ENCODE results near the gene CENPB.
A peak's percentile ranks its signal among the peaks of the same experiment; 100 is the strongest.
"Not testable (repeated sequence)": the region's sequence is repeated elsewhere in the genome, so short reads cannot be mapped to it uniquely, and the experiment has no call there.

The CENPB gene, protein sequence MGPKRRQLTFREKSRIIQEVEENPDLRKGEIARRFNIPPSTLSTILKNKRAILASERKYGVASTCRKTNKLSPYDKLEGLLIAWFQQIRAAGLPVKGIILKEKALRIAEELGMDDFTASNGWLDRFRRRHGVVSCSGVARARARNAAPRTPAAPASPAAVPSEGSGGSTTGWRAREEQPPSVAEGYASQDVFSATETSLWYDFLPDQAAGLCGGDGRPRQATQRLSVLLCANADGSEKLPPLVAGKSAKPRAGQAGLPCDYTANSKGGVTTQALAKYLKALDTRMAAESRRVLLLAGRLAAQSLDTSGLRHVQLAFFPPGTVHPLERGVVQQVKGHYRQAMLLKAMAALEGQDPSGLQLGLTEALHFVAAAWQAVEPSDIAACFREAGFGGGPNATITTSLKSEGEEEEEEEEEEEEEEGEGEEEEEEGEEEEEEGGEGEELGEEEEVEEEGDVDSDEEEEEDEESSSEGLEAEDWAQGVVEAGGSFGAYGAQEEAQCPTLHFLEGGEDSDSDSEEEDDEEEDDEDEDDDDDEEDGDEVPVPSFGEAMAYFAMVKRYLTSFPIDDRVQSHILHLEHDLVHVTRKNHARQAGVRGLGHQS

DNA sequence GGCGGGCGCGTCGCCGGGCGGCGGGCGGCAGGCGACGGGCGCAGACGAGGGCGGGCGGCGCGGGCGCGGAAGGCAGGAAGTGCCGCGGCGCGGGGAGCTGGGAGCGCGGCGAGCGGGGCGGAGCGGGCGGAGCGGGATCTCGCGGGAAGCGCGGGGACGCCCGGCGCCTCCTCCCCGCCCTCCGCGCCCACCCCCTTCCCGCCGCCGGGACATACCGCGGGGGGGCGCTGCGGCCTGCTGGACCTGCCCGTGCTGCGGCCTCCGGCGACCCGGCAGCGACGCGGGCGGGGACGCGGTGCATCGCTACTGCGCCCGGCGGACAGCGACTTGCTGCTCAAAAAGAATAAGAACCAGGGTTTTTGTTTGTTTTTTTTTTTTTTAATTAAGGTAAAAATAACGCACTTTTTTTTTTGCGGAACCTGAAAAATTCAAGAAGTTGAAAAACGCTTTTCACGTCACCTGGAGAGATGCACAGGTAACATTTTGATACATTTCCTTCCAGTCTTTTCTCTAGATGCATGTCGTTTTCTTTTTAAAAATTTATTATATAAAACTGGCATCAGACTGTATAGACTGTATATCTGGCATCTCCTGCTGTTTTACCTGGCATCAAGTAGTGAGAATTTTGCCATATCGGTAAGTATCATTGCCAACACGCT lies at the start of gene CENPB:
Gene CENPB (minus strand): TSS at position 76 of the 659 bp plus-strand sequence. CDS start 257 bp downstream, outside the sequence.
- DNase-seq (ENCODE audit: low read depth in 2 of 2) = peak; percentile 78 to 83

DNA sequence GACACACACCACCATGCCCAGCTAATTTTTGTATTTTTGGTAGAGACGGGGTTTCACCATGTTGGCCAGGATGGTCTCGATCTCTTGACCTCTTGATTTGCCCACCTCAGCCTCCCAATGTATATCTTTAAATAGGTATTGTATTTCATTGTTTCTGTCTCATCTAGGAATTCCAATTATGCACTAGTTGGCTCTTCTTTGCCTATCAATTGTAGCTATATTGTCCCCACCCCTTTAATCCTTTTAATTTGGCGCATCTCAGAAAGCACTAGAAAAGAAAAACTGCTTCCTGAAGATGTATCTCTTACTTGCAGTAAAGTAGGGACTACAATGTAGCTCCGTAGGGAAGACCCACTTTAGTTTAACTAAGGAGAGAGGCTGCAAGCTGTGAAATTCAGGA lies 49.6 kb upstream of the CENPB start:
- DNase-seq (ENCODE audit: low read depth in 2 of 2) = no peak

DNA sequence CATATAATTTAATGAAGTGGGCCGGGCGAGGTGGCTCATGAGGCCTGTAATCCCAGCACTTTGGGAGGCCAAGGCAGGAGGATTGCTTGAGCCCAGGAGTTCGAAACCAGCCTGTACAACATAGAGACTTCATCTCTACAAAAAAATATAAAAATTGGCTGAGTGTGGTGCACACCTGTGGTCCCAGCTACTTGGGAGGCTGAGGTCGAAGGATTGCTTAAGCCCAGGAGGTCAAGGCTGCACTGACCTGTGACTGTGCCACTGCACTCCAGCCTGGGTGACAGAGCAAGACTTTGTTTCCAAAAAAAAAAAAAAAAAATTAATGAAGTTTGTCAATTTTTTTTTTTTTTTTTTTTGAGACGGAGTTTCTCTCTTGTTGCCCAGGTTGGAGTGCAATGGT lies 43.4 kb upstream of the CENPB start:
- DNase-seq (ENCODE audit: low read depth in 2 of 2) = not testable (repeated sequence)

DNA sequence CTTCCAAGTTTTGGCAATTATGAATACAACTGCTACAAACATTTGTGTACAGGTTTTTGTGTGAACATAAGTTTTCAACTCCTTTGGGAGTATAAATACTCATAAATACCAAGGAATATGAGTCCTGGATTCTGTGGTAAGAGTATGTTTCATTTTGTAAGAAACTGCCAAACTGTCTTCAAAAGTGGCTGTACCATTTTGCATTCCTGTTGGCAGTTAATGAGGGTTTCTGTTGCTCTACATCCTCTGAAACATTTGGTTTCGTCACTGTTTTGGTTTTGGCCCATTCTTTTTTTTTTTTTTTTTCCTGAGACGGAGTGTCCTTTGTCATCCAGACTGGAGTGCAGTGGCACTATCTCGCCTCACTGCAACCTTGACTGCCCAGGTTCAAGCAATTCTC lies 42.3 kb upstream of the CENPB start:
- DNase-seq (ENCODE audit: low read depth in 2 of 2) = no peak

DNA sequence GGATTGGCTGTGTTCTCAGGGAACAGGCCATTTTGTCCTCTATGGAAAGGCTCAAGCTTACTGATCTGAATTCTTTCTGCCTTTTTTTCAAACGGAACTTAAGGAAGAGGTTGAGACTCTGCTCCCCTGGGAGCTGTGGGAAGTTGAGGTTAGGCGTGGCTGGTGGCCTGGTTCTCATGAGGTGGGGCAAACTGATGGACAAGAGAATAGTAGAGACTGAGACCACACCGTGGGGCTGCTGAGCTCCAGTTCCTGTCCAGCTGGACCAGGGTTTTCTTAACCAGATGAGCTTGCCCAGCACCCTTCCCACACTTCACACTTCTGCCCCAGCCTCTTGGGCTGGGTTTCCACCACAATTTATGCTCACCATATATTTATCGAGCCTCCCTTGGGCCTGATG lies 39.9 kb upstream of the CENPB start:
- DNase-seq (ENCODE audit: low read depth in 2 of 2) = no peak

DNA sequence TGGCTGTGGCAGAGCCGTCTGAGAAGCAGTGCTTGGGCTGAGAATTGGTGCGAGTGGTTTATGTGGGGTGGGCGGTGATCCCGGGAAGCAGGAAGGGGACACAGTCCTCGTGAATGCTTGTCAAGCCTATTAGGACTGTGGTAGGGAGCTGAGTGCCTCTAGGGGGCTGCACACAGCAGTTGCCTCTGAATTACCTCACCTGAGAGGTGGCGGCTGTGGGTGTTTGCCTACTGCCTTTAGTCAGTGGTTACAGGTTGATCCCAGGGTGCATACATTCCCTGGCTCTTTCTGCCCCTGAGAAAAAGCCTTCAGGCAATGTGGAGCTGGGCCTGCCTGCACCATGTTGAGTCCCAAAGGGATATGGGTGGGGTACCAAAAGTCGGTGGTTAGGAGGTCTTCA lies 39.0 kb upstream of the CENPB start:
- DNase-seq (ENCODE audit: low read depth in 2 of 2) = no peak

DNA sequence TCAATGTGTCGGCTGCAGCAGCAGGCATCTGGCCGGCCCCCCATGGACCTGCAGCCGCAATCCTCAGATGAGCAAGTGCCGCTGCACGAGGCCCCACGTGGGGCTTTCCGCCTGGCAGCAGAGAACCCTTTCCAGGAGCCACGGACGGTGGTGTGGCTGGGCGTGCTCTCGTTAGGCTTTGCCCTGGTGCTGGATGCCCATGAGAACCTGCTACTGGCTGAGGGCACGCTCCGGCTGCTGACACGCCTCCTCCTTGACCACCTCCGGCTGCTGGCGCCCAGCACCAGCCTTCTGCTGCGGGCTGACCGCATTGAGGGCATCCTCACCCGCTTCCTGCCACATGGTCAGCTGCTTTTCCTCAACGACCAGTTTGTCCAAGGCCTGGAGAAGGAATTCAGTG lies 37.3 kb upstream of the CENPB start:
- no peak for DNase-seq (ENCODE audit: low read depth in 2 of 2)

DNA sequence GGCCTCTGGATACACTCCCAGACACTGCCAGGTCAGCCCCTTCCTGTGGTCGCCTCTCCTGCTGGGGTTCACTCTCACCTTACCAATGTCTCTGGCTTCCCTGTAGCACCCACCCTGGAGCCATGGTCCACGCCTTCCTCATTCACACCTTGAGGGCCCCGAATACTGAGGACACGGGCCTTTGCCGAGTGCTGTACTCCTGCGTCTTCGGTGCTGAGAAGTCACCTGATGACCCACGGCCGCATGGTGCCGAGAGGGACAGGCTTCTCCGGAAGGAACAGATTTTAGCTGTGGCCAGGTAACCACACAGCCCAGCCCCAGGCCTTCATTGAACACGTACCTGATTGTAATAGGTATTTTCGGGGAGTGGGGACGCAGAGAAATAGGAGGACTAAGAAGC lies 35.5 kb upstream of the CENPB start:
- no peak for DNase-seq (ENCODE audit: low read depth in 2 of 2)

DNA sequence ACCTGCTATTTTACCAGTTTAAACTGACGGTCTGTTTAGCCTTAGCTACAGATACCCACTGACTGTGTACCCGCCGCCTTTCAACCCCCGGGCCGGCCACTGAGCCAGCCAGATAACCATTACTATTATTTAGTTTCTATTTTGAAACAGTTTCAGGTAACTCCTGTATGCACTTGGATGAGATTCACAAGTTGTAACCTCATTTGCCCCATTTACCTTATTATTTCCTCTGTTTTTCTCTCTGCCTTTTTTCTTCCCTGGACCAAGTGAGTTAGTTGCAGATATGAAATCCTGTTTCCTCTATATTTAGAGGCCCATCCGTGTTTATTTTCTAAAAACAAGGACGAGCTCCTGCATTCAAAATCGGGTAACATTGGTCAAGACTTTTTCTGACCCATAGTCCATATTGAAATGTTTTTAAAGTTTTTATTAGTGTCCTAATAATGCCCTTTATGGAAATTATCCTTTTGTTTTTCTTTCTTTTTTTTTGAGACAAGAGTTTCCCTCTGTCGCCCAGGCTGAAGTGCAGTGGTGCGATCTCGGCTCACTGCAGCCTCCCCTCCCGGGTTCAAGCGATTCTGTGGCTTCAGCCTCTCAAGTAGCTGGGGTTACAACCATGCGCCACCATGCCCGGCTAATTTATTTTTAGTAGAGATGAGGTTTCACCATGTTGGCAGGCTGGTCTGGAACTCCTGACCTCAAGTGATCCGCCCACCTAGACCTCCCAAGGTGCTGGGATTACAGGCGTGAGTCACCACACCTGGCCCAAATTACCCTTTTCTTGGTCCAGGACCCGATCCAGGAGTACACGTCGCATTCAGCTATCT lies 34.6 kb upstream of the CENPB start:
- no peak for DNase-seq (ENCODE audit: low read depth in 2 of 2)

DNA sequence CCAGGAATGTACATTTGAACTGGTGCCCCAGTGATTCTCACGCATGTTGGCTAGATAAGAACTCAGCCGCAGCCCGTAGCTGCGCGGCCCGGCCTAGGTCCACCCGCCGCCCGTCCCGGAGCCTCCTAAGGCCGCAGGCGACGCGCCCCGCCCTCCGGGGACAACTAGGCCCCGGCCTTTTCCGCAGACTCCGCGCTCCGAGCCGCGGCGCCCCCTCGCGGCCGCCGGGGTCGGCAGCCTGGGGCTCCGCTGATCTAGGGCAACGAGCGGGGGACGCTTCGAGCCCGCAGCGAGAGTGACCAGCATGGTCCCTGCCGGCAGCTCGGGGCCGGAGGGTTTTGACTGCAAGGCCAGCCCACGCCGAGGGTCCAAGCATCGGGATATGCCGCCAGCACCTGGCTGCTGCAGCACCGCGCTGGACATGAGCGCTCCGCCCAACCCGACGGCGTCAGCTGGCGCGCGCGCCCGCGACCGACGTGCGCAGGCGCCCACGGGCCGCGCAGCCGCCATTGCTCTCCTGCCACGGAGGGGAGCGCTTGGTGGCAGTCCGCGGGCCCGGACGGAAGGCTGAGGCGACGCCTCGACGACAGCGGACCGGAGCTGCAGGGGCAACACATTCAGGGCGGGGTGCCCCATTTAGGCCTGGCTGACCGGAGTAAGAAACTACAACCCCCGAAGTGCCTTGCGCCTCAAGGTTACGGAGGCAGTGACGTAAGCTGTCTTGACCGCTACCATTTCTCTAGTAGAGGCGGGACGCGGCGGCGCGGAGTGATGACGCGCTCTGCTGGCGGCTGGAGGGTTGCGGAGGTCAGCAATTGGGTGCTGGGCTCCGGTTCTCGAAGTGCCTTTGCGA lies 33.7 kb upstream of the CENPB start, which contains the start of gene AP5S1:
Gene AP5S1 (plus strand): TSS at position 500 of the 853 bp plus-strand sequence. CDS start 1,571 bp downstream, outside the sequence.
- peak; percentile 83 to 84 for DNase-seq (ENCODE audit: low read depth in 2 of 2)

DNA sequence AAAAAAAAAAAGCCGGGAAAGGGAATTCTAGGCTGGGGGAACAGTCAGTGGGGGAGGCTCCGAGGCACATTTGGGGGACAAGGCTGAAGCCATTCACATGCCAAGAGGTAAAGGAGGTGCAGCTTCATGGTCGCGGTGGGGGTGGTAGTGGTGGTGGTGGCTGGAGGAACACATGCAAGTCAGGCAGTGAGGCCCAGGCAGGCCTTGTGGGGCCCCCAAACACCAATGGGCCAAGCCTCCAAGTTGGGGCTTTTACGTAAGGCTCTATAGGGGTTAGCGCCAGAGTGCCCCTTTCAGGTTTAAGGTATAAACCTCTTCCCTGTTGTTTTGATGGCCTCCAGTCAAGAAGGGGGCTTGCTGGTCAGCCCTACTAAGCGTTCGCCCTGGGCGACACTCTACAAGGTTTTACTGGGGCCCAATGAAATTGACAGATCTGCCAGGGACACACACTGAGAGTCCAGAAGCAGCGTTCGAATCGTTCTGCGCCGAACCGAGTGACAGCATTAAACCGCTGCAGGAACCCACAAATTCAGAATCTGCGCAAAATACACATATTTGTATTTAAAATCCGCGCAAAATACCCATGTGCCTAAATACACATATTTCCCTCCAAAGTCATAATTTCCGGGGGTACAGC lies 33.0 kb upstream of the CENPB start:
- DNase-seq (ENCODE audit: low read depth in 2 of 2) = no peak

DNA sequence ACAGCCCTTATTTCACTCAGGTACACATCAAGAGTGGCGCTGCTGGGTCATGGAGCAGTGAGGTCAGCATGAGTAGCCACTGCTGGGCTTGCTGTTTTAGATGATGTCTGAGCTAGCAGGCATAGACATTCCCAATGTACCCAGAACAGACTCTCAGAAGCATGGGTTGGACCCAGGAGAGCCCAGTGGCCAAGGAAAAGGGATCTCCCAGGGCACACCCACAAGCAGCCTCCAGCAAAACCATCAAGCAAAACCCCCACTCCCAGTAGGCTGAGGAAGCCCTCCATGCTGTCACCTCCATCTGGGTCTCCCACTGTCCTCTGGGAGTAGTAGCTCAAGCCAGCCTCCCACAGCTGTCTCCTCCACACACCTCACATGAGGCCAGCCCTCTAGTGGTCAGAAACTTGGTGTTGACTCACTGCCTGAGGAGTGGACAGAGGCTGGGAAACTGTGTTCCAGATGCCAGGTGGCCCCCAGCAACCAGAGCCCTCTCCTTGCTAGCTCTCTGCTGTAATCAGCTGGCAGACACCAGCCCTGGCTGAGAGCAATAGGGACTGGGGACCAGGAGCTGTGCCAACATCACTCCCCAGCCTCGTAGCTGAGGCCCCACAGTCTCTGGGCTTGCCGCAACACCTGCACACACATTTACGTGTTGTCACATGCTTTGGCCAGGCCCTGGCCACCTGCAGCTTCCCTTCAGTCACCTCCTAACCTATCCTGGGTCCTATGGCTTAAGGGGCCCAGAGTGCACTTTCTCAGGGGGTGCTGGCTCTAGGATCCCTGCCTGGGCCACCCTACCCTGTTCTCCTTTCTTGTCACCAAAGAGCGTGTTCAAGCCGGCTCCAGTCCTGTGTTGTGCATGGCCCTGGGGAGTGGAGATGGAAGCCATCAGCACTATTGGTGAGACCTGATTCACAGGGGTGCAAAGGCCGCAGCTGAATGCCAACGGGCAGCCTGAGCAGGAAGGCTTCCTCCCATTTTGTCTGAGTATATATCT lies 31.9 kb upstream of the CENPB start:
- no peak for DNase-seq (ENCODE audit: low read depth in 2 of 2)

DNA sequence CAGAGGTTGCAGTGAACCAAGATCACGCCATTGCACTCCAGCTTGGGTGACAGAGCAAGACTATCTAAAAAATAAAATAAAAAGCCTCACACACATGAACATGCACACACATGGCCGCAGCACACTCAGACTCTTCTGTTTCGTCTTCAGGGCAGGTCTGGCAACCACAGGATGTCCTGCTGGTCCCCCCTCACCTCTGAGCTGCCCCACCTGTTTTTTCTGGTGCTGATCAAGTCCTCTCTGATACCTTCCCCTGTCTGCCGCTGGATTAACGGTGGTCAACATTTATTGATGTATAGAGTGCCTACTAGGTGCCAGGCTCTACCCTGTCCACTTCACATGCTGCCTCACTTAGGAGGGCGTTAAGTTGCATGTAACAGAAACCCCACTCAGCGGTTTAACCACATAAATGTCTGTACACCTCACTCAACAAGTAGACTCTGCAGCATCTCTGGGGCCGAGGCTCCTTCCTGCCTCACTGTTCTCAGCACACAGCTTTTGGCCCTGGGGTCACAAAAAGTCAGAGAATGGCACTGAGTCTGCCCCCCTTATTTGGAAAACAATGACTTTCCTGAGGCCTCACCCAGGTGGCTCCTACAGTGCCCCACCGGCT lies 29.3 kb upstream of the CENPB start:
- no peak for DNase-seq (ENCODE audit: low read depth in 2 of 2)

DNA sequence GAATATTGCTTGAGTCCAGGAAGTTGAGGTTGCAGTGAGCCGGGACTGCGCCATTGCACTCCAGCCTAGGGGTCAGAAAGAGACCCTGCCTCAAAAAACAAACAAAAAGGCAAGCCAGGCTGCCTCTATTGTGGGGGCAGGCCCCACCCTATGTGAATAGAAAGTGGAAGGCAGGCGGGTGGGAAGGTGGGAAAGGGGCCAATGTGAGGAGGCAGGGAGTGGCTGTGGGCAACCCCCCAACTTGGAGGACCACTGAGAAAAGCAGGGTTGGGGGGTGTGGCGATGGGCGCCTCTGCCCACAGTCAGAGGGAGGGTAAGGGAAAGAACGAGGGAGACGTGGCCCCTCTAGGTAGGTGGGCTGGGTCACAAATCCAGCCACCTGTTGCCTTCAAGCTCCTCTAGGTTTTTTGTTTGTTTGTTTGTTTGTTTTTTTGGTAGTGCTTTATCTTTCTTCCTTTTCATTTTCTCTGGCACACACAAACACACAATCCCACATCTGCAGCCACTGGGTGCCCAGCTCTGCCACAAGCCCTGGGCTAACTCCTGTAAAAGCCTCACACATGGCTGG lies 28.5 kb upstream of the CENPB start:
- DNase-seq (ENCODE audit: low read depth in 2 of 2) = no peak

DNA sequence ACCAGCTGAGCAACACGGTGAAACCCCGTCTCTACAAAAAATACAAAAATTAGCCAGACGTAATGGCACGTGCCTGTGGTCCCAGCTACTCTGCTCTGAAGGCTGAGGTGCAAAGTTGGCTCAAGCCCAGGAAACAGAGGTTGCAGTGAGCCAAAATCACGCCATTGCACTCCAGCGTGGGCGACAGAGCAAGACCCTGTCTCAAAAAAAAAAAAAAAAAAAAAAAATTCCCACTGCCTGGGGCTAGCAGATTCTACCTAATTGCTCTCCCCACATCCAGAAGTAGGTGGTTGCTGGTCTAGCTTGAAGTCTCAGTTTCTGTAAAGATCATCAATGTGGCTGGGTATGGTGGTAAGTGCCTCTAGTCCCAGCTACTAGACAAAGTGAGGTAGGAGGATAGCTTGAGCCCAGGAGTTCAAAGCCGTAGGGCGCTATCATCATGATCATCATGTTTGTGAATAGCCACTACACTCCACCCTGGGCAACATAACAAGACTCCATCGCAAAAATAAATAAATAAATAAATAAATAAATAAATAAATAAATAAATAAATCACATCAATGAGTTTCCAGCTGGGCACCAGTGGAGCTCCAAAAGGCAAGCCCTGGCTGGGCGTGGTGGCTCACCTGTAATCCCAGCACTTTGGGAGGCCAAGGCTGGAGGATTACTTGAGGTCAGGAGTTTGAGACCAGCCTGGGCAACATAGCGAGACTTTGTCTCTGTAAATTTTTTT lies 27.5 kb upstream of the CENPB start:
- DNase-seq (ENCODE audit: low read depth in 2 of 2) = no peak

DNA sequence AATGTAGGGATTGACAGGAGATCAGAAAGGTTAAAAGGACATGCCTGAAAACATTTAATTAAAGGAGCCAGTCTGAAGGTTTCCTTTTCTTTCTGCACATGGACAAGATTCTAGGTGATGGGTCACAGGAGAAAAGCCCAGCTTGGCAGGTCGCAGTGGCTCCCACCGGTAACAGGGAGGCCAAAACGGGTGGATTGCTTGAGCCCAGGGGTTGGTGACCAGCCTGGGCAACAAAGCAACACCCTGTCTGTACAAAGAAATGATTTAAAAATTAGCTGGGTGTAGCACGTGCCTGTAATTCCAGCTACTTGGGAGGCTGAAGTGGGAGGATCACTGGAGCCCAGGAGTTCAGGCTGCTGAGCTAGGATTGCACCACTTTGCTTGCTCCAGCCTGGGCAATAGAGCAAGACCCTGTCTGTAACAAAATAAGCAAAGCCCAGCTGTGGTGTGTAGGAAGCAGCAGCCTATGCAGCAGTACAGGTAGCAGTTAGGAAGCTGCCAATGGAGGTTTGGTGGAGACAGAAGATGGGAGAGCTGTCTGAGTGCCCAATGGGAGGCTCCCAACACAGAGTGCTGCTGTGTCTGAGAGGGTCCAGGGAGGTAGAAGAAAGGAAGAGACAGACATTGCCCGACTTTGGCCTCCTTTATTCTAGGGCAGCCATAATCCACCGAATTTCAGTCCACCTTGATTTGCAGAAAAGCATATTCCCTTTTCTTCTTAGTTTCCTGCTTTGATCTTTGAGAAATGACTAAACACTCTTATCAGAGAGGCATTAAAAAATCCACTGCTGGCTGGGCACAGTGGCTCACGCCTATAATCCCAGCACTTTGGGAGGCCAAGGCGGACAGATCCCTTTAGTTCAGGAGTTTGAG lies 26.7 kb upstream of the CENPB start:
- DNase-seq (ENCODE audit: low read depth in 2 of 2) = no peak

DNA sequence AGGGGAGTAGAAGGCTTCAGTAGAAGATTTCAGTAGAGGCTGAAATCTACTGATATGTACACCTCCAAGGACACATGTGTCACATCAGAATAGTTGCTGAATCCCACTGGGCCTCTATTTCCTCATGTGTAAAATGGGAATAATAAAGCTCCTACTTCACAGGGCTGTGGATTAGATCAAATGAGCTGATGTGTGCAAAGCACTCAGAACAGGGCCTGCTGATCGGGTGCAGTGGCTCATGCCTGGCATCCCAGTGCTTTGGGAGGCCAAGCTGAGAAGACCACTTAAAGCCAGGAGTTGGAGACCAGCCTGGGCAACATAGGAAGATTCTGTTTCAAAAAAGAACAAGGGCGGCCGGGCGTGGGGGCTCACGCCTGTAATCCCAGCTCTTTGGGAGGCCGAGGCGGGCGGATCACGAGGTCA lies 25.7 kb upstream of the CENPB start:
- DNase-seq (ENCODE audit: low read depth in 2 of 2) = no peak

All from stimulated activated CD8-positive, alpha-beta memory T cell treated with anti-CD3 and anti-CD28 coated beads, Interleukin-2, amount 100 ng/mL, for 1 hour (primary cell).